Midbrain (tissue), 1 donor: ENCODE data around the gene USH1G.

Experiments
- DNase-seq: peaks from one replicate; lab custom pipeline; 2025; lab: John Stamatoyannopoulos, UW

Gene USH1G

DNA sequence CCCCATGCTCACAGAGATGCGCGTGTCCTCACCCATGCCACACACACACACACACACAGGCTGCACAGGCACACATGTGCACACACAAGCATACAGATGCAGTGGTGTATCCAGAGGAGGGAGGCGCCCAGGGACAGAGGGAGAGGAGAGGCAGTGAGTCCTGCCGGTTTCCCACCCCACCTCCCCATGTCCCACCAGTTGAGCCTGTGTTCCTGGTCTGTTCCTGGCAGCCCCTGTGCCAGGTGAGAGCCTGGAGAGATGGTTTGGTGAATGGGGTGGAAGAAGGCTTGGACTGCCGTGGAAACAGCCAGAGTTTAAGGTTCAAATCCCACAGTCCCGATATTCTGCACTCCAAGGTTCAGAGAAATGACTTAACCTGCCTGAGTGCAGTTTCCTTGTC lies 19.4 kb downstream of the USH1G start:
- no peak for DNase-seq

DNA sequence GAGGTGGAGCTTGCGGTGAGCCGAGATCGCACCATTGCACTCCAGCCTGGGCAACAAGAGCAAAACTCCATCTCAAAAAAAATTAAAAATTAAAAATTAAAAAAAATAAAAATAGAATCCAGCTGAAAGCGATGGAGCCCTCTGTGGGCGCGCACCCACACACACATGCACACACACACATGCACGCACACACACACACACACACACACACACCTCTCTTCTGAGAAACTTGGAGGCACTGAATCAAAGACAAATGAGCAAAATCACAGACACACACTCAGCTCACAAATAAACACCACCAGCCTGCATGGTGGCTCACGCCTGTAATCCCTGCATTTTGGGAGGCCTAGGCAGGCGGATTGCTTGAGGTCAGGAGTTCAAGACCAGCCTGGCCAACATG lies 20.0 kb downstream of the USH1G start:
- no peak for DNase-seq

- no peak for DNase-seq
Observed at GRCh38 chr17:74901353-74902135, 21.5 kb downstream of the USH1G start.

GRCh38 chr17:74900208-74900607 lies 22.8 kb downstream of the USH1G start:
- no peak for DNase-seq

DNA sequence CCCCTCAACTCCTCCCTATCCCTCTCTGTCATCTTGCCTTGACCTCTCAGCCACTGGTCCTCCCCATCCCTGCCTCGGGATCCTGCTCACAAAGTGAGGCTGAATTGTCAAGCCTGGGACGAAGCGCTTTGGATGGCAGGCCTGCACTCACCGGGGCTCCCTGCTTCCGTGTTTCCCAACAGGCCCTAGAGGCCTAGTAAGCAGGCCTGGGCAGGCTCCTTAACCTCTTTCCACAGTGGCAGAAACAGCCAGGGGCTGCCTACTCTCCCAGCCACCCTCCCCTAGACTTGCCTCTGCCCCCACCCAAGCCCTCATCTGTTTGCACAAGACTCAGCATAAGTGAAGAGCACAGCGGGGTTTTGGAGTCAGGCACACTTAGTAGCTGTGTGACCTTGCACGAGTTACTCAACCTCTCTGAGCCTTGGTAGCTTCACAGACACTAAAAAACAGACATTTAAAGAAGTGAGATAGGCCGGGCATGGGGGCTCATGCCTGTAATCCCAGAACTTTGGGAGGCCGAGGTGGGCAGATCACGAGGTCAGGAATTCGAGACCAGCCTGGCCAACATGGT lies 24.6 kb downstream of the USH1G start:
- DNase-seq = no peak

DNA sequence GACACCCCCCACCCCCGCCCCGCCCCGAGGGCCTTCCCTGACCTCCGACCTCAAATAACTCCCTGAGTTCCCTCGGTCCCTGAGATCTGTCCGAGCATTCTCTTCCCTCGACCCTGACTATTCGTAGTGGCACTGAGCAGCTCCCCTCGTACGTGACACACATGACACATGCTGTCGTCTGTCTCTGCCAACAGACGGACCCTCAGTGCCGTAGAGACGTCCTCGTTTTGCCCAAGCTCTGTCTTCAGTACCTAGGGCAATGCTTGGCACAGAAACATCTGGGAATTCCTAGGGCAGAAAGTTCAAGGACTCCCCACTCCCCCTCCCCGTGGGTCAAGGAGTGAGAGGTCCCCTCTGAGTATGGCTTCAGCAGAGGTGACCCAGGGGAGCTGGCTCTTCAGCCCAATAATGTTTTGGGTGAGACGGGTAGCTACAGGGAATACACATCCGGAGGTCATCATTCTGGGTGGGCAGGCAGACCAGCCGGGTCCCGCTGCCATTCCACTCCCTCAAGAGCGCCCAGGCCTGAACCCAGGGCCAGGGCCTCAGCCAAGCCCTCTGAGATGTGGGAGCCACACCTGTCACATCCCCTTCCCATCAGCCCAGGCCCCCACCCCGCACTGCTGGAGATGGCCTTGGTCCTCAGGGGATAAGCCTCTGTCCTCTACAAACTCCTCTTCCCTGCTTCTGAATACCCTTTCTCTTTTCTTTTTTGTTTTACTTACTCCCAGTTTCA lies 29.0 kb downstream of the USH1G start:
- no peak for DNase-seq

DNA sequence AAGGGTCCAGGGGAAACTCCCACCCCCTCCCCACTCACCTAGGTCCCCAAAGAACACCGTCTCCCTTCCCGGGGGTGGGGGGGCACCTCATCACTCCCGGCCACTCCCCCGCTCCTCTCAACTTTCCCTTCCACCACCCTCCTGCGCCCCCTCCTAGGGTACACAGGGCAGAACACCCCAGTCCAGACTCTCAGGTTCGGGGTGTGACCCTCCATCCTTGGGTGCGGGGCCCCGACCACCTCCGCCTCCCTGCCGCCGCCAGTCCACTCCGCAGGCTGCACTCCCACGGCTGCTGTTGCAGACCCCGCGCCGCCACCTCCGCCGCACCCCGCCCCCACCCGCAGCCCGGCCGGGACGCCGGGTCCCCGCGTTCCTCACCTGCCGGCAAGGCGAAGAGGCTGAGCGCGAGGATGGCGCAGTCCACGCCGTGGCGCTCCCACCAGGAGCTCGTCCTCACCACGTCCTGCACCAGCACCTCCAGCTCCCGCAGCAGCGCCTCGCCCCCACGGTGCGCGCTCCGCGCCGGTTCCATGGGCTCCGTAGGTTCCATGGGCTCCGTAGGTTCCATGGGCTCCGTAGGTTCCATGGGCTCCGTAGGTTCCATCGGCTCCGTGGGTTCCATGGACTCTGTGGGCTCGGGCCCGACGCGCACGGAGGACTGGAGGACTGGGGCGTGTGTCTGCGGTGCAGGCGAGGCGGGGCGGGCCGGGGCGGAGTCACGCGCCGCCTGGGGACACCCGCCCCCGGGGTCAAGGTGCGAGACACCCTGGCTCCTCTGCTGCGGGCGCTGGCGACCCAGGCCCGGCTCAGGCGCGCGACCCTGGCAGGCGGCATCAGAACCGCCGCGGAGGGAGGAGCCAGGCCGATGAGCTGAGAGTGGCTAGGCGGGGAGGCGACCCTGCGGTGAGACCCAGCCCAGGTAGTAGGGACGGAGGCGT lies 29.8 kb downstream of the USH1G start, which contains the start of gene FADS6:
Gene FADS6, minus strand, starts transcription at position 660 of the 938 bp plus-strand sequence. Its CDS starts 38 bp downstream, at position 622.
- DNase-seq = no peak

DNA sequence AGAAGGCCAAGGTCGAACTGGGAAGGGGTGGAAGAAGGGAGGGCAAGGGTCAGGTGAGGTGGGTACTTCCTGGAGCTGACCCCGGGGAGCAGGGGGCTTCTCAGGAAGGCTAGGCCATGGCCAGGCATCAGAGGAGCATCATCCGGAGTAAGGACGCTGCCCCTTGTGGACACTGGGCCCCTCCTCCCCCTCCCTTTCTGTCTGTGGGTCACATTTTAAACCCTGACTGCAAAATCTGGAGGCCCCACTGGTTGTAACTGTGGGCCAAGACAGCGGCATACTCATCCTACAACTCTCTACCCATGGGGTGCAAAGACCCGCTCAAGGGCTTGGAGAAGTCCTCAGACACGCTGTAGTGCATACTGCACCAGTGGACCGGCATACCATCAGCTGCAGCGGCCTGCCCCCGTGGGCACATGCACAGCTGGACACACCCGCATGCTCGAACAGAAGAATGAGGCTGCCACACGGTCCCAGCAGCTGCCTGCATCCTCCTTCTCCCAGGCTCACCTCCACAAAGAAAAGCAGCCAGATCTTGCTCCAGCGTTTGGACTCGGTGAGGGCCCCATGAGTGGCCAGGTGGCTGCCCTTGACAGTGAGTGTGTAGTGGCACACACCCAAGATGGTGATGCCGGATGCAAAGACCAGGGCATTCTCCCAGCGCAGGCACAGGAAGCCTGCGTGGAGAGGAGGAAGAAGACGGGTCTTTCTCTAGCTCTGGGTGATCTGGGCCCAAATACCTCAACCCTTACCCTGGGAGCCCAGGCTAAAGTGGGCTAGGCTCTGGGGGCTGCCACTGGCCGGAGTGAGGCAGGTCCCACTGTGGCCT lies 30.8 kb downstream of the USH1G start:
- DNase-seq = no peak

DNA sequence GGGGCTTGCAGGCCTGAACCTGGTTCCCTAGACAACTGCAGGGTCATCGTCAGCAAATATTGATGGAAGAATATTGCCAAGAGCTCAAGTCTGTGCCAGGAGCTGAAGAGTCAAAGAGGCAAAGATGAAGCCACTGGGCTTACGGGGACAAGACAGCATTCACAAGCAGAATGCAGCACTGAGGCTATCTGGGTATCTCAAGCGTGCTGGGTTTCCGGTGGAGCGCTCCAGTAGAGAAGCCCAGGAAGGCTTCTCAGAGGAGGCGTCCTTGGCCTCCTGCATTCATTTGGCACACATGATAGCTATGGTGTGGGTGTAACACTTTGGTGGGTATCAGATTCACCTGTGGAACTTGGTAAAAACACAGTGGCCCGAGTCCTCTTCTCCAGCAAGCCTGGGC lies 32.5 kb downstream of the USH1G start:
- DNase-seq = no peak

- no peak for DNase-seq
Observed at GRCh38 chr17:74888469-74888868, 34.6 kb downstream of the USH1G start.

- DNase-seq = no peak
Observed at GRCh38 chr17:74883241-74883745, 39.8 kb downstream of the USH1G start.

GRCh38 chr17:74882517-74883240 lies 40.4 kb downstream of the USH1G start:
- DNase-seq = no peak

DNA sequence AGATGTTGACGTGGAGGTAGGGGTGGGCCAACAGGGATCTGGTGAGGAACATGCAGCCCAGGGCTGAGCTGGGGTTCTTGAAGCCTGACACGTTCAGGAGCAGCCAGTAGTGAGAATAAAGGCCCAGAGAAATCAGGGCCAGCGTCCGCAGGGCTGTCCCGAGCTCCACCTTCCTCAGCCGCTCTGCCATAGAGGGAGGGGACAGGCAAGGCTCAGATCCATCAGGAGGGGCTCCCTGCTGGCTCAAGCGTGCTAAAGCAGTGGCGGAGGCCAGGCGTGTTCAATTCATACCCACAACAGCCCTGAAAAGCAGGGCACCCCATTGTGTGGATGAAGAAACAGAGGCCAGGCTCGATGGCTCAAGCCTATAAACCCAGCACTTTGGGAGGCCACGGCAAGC lies 42.0 kb downstream of the USH1G start:
- DNase-seq = no peak

DNA sequence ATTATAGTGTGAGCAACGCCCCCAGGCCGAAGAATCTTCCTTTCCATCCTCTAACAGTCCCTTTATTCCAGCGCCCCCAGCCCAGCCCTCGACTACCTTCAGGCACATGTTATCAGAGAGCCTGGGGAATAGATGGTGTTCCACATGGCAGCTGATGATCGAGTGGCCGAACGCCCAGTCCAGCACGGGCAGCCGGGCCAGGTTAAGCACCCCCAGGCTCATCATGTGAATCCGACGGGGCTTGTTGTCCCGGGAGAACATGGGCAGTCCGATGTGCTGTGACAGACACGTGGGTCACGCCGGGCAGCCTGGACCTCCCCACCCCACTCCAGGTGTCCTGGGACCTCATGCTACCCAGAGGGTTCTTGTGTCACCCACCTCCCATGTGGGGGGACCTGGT lies 43.7 kb downstream of the USH1G start:
- no peak for DNase-seq

- DNase-seq = no peak
Observed at GRCh38 chr17:74878658-74879057, 44.4 kb downstream of the USH1G start.

DNA sequence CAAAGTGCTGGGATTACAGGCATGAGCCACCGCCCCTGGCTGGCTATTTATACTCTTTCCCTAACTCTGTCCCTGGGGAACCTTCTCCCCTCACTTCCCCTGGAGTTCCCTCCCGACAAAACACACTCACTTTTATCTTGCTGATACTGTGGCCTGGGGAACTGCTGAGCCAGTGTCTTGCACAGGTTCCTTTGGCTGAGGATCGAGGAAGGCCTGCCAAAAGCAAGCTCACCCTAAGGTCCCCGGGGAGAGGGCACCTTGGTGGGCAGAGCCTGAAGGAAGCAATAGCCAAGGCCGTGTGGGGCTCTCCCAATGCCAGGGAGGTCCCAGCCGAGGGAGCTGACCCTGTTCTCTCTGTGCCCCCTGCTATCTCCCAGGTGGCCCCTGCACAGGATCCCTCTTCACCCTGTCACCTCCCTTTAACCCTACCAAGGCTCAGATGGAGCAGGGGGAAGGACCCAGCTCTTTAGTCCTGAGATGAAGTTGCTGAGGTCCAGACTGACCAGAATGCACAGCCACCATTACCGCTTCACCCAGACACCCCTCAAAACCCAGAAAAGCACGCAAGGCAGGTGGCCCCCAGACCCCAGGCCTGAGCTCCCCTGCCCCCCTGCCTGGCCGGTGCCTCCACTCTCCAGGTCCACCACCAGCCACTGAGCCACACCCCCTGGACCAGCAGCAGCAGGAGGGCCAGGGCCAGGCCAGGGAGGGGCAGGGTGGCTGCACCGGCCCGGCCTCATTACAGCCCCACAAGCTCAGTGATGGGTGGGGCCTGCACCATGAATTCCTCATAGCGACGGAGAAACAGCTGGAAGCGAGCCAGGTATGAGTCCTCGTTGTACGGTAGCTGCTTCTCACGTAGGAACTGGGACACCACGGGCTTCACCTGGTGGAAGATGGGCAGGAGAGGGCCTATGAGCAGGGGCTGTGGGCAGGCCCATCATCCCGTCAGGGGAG lies 45.2 kb downstream of the USH1G start:
- no peak for DNase-seq

- DNase-seq = no peak
Observed at GRCh38 chr17:74875977-74876593, 47.0 kb downstream of the USH1G start.

GRCh38 chr17:74875155-74875976 lies 47.7 kb downstream of the USH1G start:
- no peak for DNase-seq
